Testis (tissue), 2 donors: ENCODE results near the gene LARP4.

Experiments used
- CTCF ChIP-seq, 3 experiments: fragments of 450-650 bp in 2 of 3; fragments of 200-600 bp in 1 of 3; sonication (generic) in 1 of 3; IDR thresholded peaks; one replicate each; pipeline ENCODE4 v1.5.1; 2016 to 2019; ENCODE audit warnings: antibody characterized with exemption in 3 of 3, mild to moderate bottlenecking in 2 of 3, moderate library complexity in 1 of 3
- POLR2A ChIP-seq: fragments of 450-650 bp; IDR thresholded peaks from one replicate; pipeline ENCODE4 v1.6.1; 2017; ENCODE audit warnings: antibody characterized with exemption, mild to moderate bottlenecking, moderate library complexity

GRCh38 chr12:50453872-50454271 is 53.2 kb downstream of the LARP4 start:
- TF ChIP-seq CTCF (IDR thresholded peaks at IDR 0.05) (no peak), POLR2A (no peak)
